IMR-90 (cell line): ENCODE measurements around the gene TEX14.

Source experiments
- BHLHE40 ChIP-seq: fragments of 150-350 bp; IDR thresholded peaks from 2 replicates; pipeline ENCODE4 v1.6.1; 2016; ENCODE audit warnings: mild to moderate bottlenecking, low read depth, low read length
- CEBPB ChIP-seq: IDR thresholded peaks from 2 replicates; pipeline ENCODE4 v1.6.1; 2012; ENCODE audit warnings: low read depth, low read length, improper control_type of control experiment
- CHD1 ChIP-seq: IDR thresholded peaks from 2 replicates; pipeline ENCODE4 v1.6.1; 2012; ENCODE audit warnings: low read depth, low read length, improper control_type of control experiment
- CTCF ChIP-seq: conservative IDR thresholded peaks from 2 replicates; pipeline ENCODE4 v1.5.1; 2012; ENCODE audit warnings: mild to moderate bottlenecking, low read depth, low read length, improper control_type of control experiment
- MXI1 ChIP-seq: IDR thresholded peaks from 2 replicates; pipeline ENCODE4 v1.6.1; 2012; ENCODE audit warnings: low read depth, mild to moderate bottlenecking, low read length, moderate library complexity, borderline replicate concordance
- POLR2A ChIP-seq: IDR thresholded peaks from 2 replicates; pipeline ENCODE4 v1.6.1; 2012; ENCODE audit warnings: mild to moderate bottlenecking, low read depth, low read length
- RFX5 ChIP-seq: IDR thresholded peaks from 2 replicates; pipeline ENCODE4 v1.8.0; 2012; ENCODE audit warnings: low read depth, mild to moderate bottlenecking, low read length, moderate library complexity
- SMC3 ChIP-seq: fragments of 150-350 bp; IDR thresholded peaks from 2 replicates; pipeline ENCODE4 v1.6.1; 2016; ENCODE audit warnings: low read depth, mild to moderate bottlenecking, antibody characterized with exemption, low read length, moderate library complexity
- USF2 ChIP-seq: fragments of 150-350 bp; IDR thresholded peaks from 2 replicates; pipeline ENCODE4 v1.6.1; 2017; ENCODE audit warnings: mild to moderate bottlenecking, antibody characterized with exemption, low read length, low read depth

GRCh38 chr17:58510075-58510474 lies 181.8 kb downstream of the TEX14 start:
- TF ChIP-seq POLR2A (no peak), CTCF (no peak), USF2 (no peak), CHD1 (no peak), MXI1 (no peak), SMC3 (no peak), CEBPB (no peak), BHLHE40 (no peak), RFX5 (no peak)
